HG03025 (cell line): ENCODE measurements around the gene GABRG2.

Experiments
- ATAC-seq: cut with Tn5 transposase; IDR thresholded peaks from one replicate; pipeline ENCODE4 v1.9.1; 2021; ENCODE audit warnings: mild to moderate bottlenecking, moderate library complexity; ENCODE audit not compliant: unreplicated experiment, low FRiP score

GABRG2 gene

GRCh38 chr5:162187371-162187770 lies 119.8 kb downstream of the GABRG2 start:
- ATAC-seq, result no peak

- ATAC-seq, result no peak
These were observed 122.1 kb downstream of the GABRG2 start for GRCh38 chr5:162189719-162190118.

- no peak for ATAC-seq
These were observed 125.4 kb downstream of the GABRG2 start for GRCh38 chr5:162193012-162193411.

- ATAC-seq, result no peak
These were observed 128.8 kb downstream of the GABRG2 start for GRCh38 chr5:162196351-162196750.

- ATAC-seq, result no peak
These were observed 134.8 kb downstream of the GABRG2 start for GRCh38 chr5:162202285-162202880.
